ENCODE results near the gene PADI2. TPM values are rescaled to one million over a fixed set of nuclear protein-coding genes. Genes with fewer than 3 reads are reported as not detected.

The PADI2 gene
- total and polyA plus RNA-seq, 2 donors (not counting 1 experiment from before 2014, with no cell fraction given), result 0.25 to 14.2 TPM

DNA sequence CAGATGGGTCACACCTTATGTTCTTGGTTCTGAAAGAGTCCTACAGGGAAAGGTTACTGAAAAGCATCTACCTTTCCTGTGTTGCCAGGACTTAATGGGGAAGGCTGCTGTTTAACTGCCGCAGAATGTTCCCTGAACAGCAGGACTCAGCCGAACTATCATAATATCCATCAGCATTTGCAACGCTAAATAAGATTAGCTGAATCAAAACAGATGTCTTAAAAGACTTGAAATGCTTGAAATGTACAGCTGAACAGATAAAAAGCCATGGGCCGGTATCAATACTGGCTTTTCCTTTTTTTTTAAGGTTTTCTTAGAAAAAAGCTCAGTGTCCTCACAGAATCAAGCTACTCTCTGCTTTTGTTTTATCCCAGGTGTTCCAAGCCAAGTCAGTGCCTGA is 87.8 kb downstream of the PADI2 start:
- Histone ChIP-seq H3K27ac (ENCODE audit: low read length in 2 of 2) (no peak overlapping the region), H3K9ac (ENCODE audit: low read length) (no peak overlapping the region), H3K9me3 (ENCODE audit: control extremely low read depth in 1 of 3, control insufficient read depth in 2 of 3, insufficient read depth in 1 of 3, low read length in 2 of 3) (no peaks in the 10 kb centered on the region), H3K36me3 (replicated peaks in 1 of 2; ENCODE audit: control extremely low read depth in 1 of 2, control insufficient read depth in 1 of 2, extremely low read depth in 1 of 2, insufficient read depth in 2 of 2, low read length in 1 of 2) (peaks cover 15 to 61% of the 10 kb centered on the region in 2 experiments), H2AFZ (ENCODE audit: insufficient read depth, low read depth, low read length, poor library complexity, severe bottlenecking) (no peak overlapping the region), H3K4me3 (ENCODE audit: control extremely low read depth in 1 of 5, extremely low read depth in 1 of 5, insufficient read depth in 1 of 5, low read depth in 2 of 5, low read length in 4 of 5) (no peak overlapping the region), H3K4me2 (replicated peaks; ENCODE audit: low read depth, low read length, poor library complexity, severe bottlenecking) (no peak overlapping the region), H3K79me2 (ENCODE audit: control insufficient read depth, insufficient read depth, low read length) (peaks cover 6% of the 10 kb centered on the region), H3K27me3 (replicated peaks in 1 of 4; ENCODE audit: control extremely low read depth in 1 of 4, control insufficient read depth in 3 of 4, insufficient read depth in 4 of 4, low read length in 3 of 4) (no peaks in the 10 kb centered on the region), H4K20me1 (ENCODE audit: control insufficient read depth, insufficient read depth, low read length, poor library complexity, severe bottlenecking) (peaks cover 17% of the 10 kb centered on the region), H3K4me1 (ENCODE audit: control insufficient read depth in 2 of 2, insufficient read depth in 2 of 2, low read length in 2 of 2) (no peaks in the 10 kb centered on the region)
- no peak for DNase-seq
- Mint-ChIP-seq H3K4me1 (no peaks in the 10 kb centered on the region), H3K27me3 (no peaks in the 10 kb centered on the region), H3K4me3 (no peak overlapping the region), H3K27ac (no peak overlapping the region), H3K9me3 (ENCODE audit: insufficient read depth) (no peaks in the 10 kb centered on the region)
- WGBS (ENCODE audit: insufficient coverage), result 100% methylated on average over 1 of the region's 4 CpGs
- POLR2A ChIA-PET, result no interaction called here
- TF ChIP-seq, protein P1, sequence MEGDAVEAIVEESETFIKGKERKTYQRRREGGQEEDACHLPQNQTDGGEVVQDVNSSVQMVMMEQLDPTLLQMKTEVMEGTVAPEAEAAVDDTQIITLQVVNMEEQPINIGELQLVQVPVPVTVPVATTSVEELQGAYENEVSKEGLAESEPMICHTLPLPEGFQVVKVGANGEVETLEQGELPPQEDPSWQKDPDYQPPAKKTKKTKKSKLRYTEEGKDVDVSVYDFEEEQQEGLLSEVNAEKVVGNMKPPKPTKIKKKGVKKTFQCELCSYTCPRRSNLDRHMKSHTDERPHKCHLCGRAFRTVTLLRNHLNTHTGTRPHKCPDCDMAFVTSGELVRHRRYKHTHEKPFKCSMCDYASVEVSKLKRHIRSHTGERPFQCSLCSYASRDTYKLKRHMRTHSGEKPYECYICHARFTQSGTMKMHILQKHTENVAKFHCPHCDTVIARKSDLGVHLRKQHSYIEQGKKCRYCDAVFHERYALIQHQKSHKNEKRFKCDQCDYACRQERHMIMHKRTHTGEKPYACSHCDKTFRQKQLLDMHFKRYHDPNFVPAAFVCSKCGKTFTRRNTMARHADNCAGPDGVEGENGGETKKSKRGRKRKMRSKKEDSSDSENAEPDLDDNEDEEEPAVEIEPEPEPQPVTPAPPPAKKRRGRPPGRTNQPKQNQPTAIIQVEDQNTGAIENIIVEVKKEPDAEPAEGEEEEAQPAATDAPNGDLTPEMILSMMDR (IDR thresholded peaks at IDR 0.05), result no peak
- no peak for TF ChIP-seq EZH2 (IDR thresholded peaks at IDR 0.05; ENCODE audit: borderline replicate concordance, insufficient read depth, low read depth, low read length, poor library complexity, severe bottlenecking)
- CTCF ChIA-PET, result no interaction called here
- intact Hi-C loops (cut with micrococcal nuclease), result no loop called here
- ATAC-seq (ENCODE audit: low read depth), result no peak

DNA sequence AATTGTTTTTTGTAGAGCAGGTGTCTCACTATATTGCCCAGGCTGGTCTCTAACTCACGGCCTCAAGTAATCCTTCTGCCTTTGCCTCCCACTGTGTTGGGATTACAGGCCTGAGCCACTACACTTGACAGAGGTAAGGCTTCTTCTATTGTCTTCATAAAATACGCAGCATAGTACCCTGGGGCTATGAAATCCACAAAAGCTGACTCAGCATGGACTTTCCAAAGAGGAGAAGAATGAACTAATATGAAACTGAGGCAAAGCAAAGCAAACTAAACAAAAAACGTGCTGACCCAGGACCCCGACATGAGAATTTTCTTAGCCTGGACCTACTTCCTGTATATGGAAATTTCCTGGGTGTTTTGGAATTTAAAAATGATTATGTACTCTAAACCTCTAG is 89.0 kb downstream of the PADI2 start:
- H3K36me3 ChIP-seq (replicated peaks in 1 of 2; ENCODE audit: control extremely low read depth in 1 of 2, control insufficient read depth in 1 of 2, extremely low read depth in 1 of 2, insufficient read depth in 2 of 2, low read length in 1 of 2), result peaks cover 15 to 67% of the 10 kb centered on the region in 2 experiments
- no peak for ATAC-seq (ENCODE audit: low read depth)
- POLR2A ChIA-PET, result no interaction called here

More for the DNA sequence above, 89.0 kb downstream of the PADI2 start:
- CTCF ChIA-PET, result interaction anchor here (0.6 kb wide), 1 partner anchor 466 kb away, joined by 3 read pairs; no protein-coding TSS in a partner anchor
- Histone ChIP-seq H4K20me1 (ENCODE audit: control insufficient read depth, insufficient read depth, low read length, poor library complexity, severe bottlenecking) (peaks cover 17% of the 10 kb centered on the region), H3K27ac (ENCODE audit: low read length in 2 of 2) (no peak overlapping the region), H3K9ac (ENCODE audit: low read length) (no peak overlapping the region), H3K4me3 (ENCODE audit: control extremely low read depth in 1 of 5, extremely low read depth in 1 of 5, insufficient read depth in 1 of 5, low read depth in 2 of 5, low read length in 4 of 5) (no peak overlapping the region), H3K9me3 (ENCODE audit: control extremely low read depth in 1 of 3, control insufficient read depth in 2 of 3, insufficient read depth in 1 of 3, low read length in 2 of 3) (no peaks in the 10 kb centered on the region), H2AFZ (ENCODE audit: insufficient read depth, low read depth, low read length, poor library complexity, severe bottlenecking) (no peak overlapping the region), H3K79me2 (ENCODE audit: control insufficient read depth, insufficient read depth, low read length) (peaks cover 6% of the 10 kb centered on the region), H3K27me3 (replicated peaks in 1 of 4; ENCODE audit: control extremely low read depth in 1 of 4, control insufficient read depth in 3 of 4, insufficient read depth in 4 of 4, low read length in 3 of 4) (no peaks in the 10 kb centered on the region), H3K4me1 (ENCODE audit: control insufficient read depth in 2 of 2, insufficient read depth in 2 of 2, low read length in 2 of 2) (no peaks in the 10 kb centered on the region), H3K4me2 (replicated peaks; ENCODE audit: low read depth, low read length, poor library complexity, severe bottlenecking) (no peak overlapping the region)
- intact Hi-C loops (cut with micrococcal nuclease), result no loop called here
- Mint-ChIP-seq H3K27ac (no peak overlapping the region), H3K9me3 (ENCODE audit: insufficient read depth) (no peaks in the 10 kb centered on the region), H3K4me1 (no peaks in the 10 kb centered on the region), H3K4me3 (no peak overlapping the region), H3K27me3 (no peaks in the 10 kb centered on the region)
- no peak for TF ChIP-seq EZH2 (IDR thresholded peaks at IDR 0.05; ENCODE audit: borderline replicate concordance, insufficient read depth, low read depth, low read length, poor library complexity, severe bottlenecking)
- TF ChIP-seq, protein P1 (IDR thresholded peaks at IDR 0.05), result no peak
- 100% methylated on average over 2 of the region's 4 CpGs for WGBS (ENCODE audit: insufficient coverage)
- DNase-seq, result no peak

Measured in B cell (primary cell).